HG03457 (cell line): ENCODE data around the gene RETN.

Experiments used
- ATAC-seq: cut with Tn5 transposase; IDR thresholded peaks from one replicate; pipeline ENCODE4 v1.9.1; 2021; ENCODE audit warnings: moderate number of reproducible peaks; ENCODE audit not compliant: unreplicated experiment

RETN gene, protein sequence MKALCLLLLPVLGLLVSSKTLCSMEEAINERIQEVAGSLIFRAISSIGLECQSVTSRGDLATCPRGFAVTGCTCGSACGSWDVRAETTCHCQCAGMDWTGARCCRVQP

GRCh38 chr19:7668842-7669241, at the start of gene RETN:
RETN (plus strand) TSS chr19:7669049; CDS start chr19:7669327, 278 bp downstream.
- no peak for ATAC-seq

DNA sequence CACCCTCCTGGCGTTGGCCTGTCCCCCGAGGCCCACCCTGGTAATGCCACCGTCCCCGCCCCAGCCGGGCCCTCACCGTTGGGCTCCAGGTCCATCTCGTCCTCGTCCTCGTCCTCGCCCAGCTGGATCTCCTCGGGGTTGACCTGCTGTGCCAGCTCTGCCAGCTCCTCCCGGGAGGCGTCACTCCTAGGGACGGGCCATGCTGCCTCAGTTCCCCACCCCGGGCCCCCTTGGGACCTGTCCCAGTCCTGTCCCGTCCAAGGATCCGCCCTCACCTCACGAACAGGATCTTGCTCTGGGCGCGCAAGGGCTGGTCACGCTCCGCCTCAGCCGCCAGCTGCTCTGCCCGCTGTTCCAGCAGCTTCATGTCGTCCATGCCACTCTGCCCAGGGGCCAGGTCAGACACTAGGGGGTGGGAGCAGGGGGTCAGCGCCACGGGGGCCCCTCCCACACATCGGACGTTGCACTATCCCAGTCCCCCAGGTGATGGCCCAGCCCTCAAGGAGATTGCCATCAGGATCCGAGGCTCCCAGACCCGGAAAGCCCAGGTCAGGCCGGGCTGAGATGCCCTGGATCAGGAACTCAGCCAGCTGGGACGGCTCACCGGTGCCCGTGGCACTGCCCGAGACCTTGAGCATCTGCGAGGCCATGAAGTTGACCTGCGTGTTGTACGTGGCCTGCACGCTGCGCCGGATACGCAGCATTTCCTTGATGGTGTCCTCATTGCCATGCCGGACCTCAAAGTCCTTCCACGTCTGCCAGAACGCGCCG, 49.0 kb upstream of the RETN start:
- ATAC-seq: no peak

GRCh38 chr19:7620442-7621412, 48.1 kb upstream of the RETN start:
- ATAC-seq: no peak

- no peak for ATAC-seq
Observed at GRCh38 chr19:7622933-7623685, 45.7 kb upstream of the RETN start.

DNA sequence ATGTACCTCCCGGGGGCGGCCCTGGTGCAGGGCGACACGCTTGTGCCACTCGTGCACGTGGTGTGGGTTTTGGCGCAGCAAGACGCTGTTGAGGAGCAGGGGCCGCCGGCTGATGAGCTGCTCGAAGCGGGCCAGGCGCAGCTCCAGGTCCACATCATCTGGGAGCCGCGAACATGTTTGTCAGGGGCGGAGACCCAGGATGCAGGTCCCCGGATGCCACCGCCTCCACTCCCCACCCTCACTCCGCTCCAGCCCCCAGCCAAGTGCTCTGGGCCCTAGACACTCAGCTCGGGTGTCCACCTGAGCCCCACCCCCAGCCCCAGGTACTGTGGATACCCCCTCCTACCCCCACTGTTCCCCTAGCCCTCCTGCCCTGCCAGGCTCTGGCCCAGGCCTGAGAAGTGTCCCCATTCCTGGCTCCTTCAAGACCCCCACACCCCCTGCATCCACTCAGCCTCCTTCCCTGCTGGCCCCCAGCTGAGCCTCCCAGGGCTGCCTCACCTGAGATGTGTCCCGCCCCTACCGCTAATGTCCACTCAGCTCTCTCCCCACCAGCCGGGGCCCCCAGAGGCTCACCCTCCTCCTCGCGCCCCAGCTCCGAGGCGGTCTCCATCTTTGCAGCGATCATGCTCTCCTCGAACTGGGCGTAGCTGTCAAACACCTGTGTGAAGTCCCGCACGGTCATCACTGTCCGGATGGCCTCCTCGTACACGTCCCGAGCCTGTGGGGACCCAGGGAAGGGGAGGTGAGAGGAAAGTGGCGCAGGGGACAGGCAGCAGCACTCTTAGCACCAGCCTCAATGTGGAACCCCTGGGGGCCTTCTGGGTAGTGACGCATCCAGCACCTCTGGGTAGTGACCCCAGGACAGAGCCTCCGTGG, 44.9 kb upstream of the RETN start:
- ATAC-seq: no peak

- ATAC-seq: no peak
Observed at GRCh38 chr19:7624810-7625209, 44.0 kb upstream of the RETN start.

- ATAC-seq: no peak
Observed at GRCh38 chr19:7625763-7626372, 43.0 kb upstream of the RETN start.

DNA sequence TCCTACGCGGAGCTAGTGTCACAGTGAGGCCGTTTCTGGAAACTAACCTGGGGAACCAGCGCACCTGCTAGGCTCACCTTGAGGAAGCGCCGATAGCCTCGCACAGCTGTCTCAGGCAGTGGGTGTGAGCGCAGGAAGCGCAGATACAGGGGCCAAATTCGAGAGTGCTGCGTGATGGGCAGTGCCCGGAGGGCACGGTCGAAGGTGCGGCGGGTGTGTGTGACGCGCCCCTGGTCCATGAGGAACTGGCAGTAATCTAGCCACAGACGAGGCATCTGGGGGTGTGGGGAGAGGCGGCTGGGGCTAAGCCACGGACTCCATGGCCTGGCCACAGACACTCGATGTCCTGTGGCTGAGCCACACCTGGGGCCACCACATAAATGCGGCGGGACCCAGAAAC, 41.7 kb upstream of the RETN start:
- no peak for ATAC-seq

- no peak for ATAC-seq
Observed at GRCh38 chr19:7628589-7629311, 40.1 kb upstream of the RETN start.

GRCh38 chr19:7629347-7630054, 39.3 kb upstream of the RETN start, which contains the start of the genes PET100 and XAB2:
PET100 (plus strand) TSS chr19:7629793; CDS start chr19:7629834, 41 bp downstream.
XAB2 (minus strand) TSS chr19:7629545; CDS start chr19:7629527, 18 bp downstream.
- peak; percentile 66 for ATAC-seq

- ATAC-seq: no peak
Observed at GRCh38 chr19:7631577-7631976, 37.3 kb upstream of the RETN start.

DNA sequence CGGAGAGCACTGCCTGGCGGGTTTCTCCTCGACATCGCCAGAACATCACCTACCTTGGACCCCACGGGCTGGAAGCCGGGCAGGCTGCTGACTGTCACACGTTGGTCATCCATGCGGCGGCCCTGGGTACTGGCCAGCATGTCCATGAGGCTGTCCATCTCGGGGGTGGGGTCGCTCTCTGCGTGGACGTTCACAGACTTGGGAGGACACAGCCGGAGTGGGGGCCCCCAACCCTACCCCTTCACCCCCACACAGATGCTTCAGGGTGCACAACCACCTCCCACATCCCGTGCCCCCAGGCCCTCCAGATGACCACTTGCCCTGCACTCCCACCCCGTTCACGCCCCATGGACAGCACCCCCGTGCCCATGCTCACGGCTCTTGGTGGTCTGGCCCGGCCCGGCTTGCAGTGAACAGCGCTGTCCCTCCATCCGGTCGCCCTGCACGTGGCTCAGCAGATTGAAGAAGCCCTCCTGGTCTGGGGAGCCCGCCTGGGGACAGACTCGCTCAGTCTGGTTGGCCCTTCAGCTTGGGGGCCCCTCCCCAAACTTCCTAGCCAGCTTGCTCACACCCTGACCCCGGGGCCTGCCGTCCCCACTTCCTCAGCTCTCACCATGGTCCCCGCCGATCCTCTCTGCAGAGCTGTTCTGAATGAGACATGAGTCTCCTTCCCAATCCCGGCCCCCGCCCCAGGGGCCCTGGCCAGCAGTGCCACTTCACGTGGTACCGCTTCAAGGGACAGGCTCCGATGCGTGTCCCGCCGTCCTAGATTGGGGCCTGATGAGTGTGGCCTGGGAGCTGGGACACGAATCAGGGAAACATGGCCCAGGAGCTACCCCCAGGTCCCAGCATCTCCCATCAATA, 36.3 kb upstream of the RETN start:
- no peak for ATAC-seq

DNA sequence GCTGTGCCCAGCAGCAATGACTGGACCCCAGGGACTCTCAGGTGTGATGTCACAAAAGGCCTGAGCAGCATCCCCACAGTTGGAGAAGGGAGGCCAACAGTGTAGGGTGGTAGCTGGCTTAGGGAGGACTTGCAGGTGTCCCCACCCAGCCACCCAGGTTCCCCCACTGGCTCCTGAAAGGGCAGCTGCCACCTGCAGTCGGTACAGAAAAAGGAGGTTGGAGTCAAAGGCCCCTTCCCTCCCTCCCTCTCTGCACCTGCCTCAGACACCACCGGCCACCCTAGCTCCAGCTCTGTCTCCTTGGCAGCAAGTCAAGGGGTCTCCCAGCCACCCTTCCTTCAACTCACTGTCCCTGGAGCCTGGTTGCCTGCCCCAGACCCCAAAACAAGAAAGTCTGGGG, 35.2 kb upstream of the RETN start, which contains the start of gene PCP2:
TSS of gene PCP2 (minus strand) at position 22 of the 400 bp plus-strand sequence. CDS start 262 bp downstream, outside the sequence.
- no peak for ATAC-seq

DNA sequence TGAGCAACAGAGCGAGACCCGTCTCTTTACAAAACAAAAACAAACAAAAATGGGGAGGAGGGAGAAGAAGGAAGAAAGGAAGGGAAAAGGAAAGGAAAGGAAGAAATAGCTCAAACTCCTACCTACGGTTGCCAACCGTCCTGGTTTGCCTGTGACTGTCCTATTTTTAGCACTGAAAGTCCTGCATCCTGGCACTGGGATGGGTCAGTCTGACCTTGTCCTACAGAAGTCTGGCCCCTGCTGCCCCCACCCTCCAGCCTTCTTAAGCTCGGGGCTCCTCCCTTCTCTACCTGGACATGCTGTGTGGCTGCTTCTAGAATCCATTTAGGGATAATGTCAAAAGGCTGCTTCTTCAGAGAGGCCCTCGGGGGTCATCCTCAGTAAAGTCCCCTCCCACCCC, 33.2 kb upstream of the RETN start:
- ATAC-seq: no peak

DNA sequence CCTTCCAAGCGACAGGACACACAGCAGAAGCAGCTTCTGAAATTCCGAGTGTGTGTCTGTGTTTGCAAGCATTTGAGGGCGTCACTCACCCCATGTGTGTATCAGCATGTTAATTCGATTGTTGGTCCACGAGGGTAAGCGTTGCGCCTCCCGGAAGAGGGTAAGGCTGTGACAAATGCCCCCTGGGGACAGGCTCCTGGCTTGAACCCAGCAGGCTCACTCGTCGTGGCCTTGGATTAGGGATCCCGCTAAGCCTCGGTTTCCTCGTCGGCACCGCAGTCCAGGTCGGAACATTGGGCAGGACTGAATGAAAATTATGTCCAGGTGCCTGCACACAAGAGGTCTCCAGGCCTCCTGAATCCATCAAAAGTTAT, 32.5 kb upstream of the RETN start:
- no peak for ATAC-seq

- no peak for ATAC-seq
Observed at GRCh38 chr19:7636691-7637373, 32.0 kb upstream of the RETN start, which contains the start of gene STXBP2. STXBP2 (plus strand) TSS chr19:7637110; CDS start chr19:7637150, 40 bp downstream.
